ENCODE measurements around the gene KCNK5. TPM values are rescaled to one million over a fixed set of nuclear protein-coding genes. Genes with fewer than 3 reads are reported as not detected.

The KCNK5 gene
- total and polyA plus RNA-seq, 2 donors (not counting 3 experiments of a cell fraction or from before 2014, with no cell fraction given), result not detected

- ChIA-PET POLR2A (no interaction called here), CTCF (no interaction called here)
- DNase-seq (ENCODE audit: low read depth, low spot score), result no peak
- Histone ChIP-seq H3K36me3 (ENCODE audit: control insufficient read depth in 2 of 2, extremely low read depth in 1 of 2, insufficient read depth in 2 of 2, low read length in 2 of 2) (no peaks in the 10 kb centered on the region), H3K9me3 (replicated peaks; ENCODE audit: control insufficient read depth, insufficient read depth, low read length) (no peaks in the 10 kb centered on the region), H3K79me2 (ENCODE audit: control insufficient read depth, insufficient read depth, low read length) (no peaks in the 10 kb centered on the region), H3K27ac (ENCODE audit: insufficient read depth, low read depth, low read length) (no peak overlapping the region), H3K4me1 (ENCODE audit: control insufficient read depth, extremely low read depth, insufficient read depth, low read length) (no peaks in the 10 kb centered on the region), H3K4me3 (replicated peaks in 1 of 3; ENCODE audit: insufficient read depth in 1 of 3, low read depth in 1 of 3, low read length in 3 of 3) (no peak overlapping the region), H3K4me2 (ENCODE audit: insufficient read depth, low read length) (no peak overlapping the region), H2AFZ (ENCODE audit: low read depth, low read length) (no peak overlapping the region), H3K9ac (replicated peaks; ENCODE audit: extremely low read depth, insufficient read depth, low read length) (no peak overlapping the region), H4K20me1 (replicated peaks; ENCODE audit: control insufficient read depth, extremely low read depth, insufficient read depth, low read length) (no peaks in the 10 kb centered on the region), H3K27me3 (ENCODE audit: control insufficient read depth in 2 of 2, insufficient read depth in 2 of 2, low read length in 2 of 2) (no peaks in the 10 kb centered on the region), H3K9me1 (replicated peaks; ENCODE audit: control insufficient read depth, extremely low read depth, insufficient read depth, low read length) (no peaks in the 10 kb centered on the region)
- FAIRE-seq, result no peak
- BruUV-seq (replicated peaks), result no TSS peak
- dilution Hi-C loops (cut with MboI; ENCODE audit: extremely low pct_ligation_motif_present, low sequenced_read_pairs), result no loop called here
- TF ChIP-seq EZH2 (IDR thresholded peaks at IDR 0.05; ENCODE audit: borderline replicate concordance, low read depth, low read length, severe bottlenecking) (no peak), CTCF (IDR thresholded peaks at IDR 0.05; ENCODE audit: extremely low read depth in 1 of 2, insufficient read depth in 1 of 2, low read depth in 1 of 2, low read length in 2 of 2) (no peak), POLR2A (IDR thresholded peaks at IDR 0.05; ENCODE audit: low read depth, low read length) (no peak), GATA2 (IDR thresholded peaks at IDR 0.05; ENCODE audit: insufficient read depth, insufficient read length, low read depth, low read length) (no peak), FOS (IDR thresholded peaks at IDR 0.05; ENCODE audit: borderline replicate concordance, insufficient read depth, low read length) (no peak), POLR2AphosphoS5 (IDR thresholded peaks at IDR 0.05; ENCODE audit: insufficient read depth, low read depth, low read length) (no peak), JUN (IDR thresholded peaks at IDR 0.05; ENCODE audit: borderline replicate concordance, insufficient read depth, insufficient read length, low read depth) (no peak), MYC (IDR thresholded peaks at IDR 0.05; ENCODE audit: low read depth, low read length) (no peak), MAX (IDR thresholded peaks at IDR 0.05; ENCODE audit: insufficient read depth, insufficient read length) (no peak)
- intact Hi-C loops (cut with micrococcal nuclease), result no loop called here
These were observed 34.2 kb upstream of the KCNK5 start for GRCh38 chr6:39263303-39264037.
